Sciatic nerve (tissue), 2 donors: ENCODE results near the gene CHST12. TPM values are rescaled to one million over a fixed set of nuclear protein-coding genes. Genes with fewer than 3 reads are reported as not detected.

Experiments used
- ATAC-seq: fragments of 200-7000 bp; cut with Tn5 transposase; one replicate; pipeline ENCODE4 v1.9.1; 2020; ENCODE audit warnings: mild to moderate bottlenecking, moderate library complexity
- DNase-seq: peaks from one replicate; pipeline ENCODE4 v3.0.0-alpha.2; 2020; ENCODE audit warnings: low spot score
- intact Hi-C: fragments of 100-400 bp; cut with DNase I; formaldehyde crosslinking; loops from one replicate; pipeline ENCODE4 v1.14.2; 2022
- total RNA-seq: library from RNA; stranded (reverse); fragmentation: NEBNext Ultra II Directional; extraction: Animal tissue kit (Norgen Biotek cat#: 25700); gene quantifications from one replicate; pipeline ENCODE4 v1.2.1, GENCODE V29; 2021
- donor health status: DM: no; HTN: no; CAD: no.
- donor health status: DM: no; HTN: no; CAD: no.

Gene CHST12
- total RNA-seq = 30.7 TPM

- DNase-seq (peak; percentile 98), ATAC-seq (peak; percentile 90)
- intact Hi-C loops = no loop called here
Observed at GRCh38 chr7:2403014-2403717, at the start of gene CHST12. CHST12 (plus strand) TSS chr7:2403611; CDS start chr7:2432640, 29,029 bp downstream.

DNA sequence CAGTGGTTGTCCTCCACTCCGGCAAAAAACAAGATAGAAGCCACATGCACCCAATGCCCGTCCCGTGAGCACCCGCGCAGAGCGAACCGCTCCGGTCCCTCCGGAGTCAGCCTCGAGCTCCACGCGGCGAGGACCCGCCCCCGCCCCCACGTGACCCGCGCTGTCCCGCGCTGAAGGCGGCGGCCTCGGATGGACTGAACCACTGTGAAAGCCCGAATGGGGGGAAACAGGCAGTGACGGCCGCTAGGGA, 49.5 kb upstream of the CHST12 start:
- peak; percentile 94 for DNase-seq
- ATAC-seq = peak; percentile 97
- intact Hi-C loops = loop anchor here (10.0 kb wide), 1 partner anchor 1849 kb away; no protein-coding TSS in a partner anchor

DNA sequence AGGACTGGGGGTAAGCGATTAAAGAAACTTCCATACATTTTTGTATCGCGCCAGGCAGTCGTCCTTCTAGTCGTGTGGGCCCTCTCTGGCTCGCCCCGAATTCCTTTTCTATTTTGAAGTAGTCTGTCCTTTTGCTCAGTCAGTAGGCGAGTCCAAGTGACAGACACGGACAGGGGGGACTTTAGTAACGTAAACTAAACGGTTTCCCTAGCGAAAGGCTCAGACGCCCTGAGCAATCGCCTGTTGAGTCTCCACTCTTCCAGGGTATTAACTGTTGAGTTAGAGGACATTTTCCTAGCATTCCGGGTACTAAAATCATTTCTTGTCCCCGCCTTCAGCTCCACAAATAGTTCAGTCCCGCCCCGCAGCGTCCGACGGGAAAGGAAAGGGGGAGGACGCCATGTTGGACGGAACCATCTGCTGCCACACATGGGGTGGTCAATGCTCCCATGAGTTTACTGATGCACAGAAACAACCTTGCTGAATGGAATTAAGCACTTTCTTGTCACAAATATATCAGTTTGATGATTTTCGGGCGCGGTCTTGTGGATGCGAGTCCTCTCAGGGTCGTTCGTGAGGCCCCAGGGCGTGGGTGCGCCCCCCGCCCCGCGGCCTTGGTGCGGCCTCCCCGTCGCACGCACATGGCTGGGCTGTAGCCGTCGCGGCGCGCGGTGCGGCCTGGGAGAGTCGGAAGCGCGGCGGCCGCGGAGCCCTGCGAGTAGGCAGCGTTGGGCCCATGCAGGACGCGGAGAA, 49.0 kb upstream of the CHST12 start, which contains the start of gene EIF3B:
Gene EIF3B, plus strand, starts transcription at position 642 of the 753 bp plus-strand sequence. Its CDS starts 95 bp downstream, at position 737.
- intact Hi-C loops = loop anchor here (10.0 kb wide), 1 partner anchor 1850 kb away; no protein-coding TSS in a partner anchor
- peak; percentile 96 for ATAC-seq

DNA sequence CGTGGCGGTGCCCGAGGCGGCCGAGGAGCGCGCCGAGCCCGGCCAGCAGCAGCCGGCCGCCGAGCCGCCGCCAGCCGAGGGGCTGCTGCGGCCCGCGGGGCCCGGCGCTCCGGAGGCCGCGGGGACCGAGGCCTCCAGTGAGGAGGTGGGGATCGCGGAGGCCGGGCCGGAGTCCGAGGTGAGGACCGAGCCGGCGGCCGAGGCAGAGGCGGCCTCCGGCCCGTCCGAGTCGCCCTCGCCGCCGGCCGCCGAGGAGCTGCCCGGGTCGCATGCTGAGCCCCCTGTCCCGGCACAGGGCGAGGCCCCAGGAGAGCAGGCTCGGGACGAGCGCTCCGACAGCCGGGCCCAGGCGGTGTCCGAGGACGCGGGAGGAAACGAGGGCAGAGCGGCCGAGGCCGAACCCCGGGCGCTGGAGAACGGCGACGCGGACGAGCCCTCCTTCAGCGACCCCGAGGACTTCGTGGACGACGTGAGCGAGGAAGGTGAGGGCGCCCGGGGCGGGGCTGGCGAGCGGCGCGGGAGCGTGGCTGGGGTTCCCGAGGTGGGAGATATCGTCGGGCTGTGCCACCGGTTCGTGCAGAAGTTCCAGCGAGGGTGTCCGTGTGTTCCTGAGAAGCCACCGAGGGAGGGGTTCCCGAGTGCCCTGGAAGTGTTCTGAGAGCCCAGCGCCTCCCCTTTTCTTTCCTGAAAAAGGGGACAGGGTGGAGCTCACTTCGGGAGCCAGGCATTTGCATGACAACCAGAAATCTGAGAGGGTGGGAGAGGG, 48.3 kb upstream of the CHST12 start:
- intact Hi-C loops = loop anchor here (10.0 kb wide), 1 partner anchor 1850 kb away; no protein-coding TSS in a partner anchor
- no peak for ATAC-seq
- DNase-seq = no peak

More for the DNA sequence above, 49.0 kb upstream of the CHST12 start, which contains the start of gene EIF3B:
- DNase-seq = peak; percentile 94

GRCh38 chr7:2355705-2356008, 47.8 kb upstream of the CHST12 start:
- intact Hi-C loops = loop anchor here (10.0 kb wide), 1 partner anchor 1851 kb away; no protein-coding TSS in a partner anchor
- DNase-seq (no peak), ATAC-seq (no peak)

- DNase-seq = no peak
- intact Hi-C loops = loop anchor here (10.0 kb wide), 1 partner anchor 1852 kb away; no protein-coding TSS in a partner anchor
- ATAC-seq = no peak
Observed at GRCh38 chr7:2357165-2357564, 46.2 kb upstream of the CHST12 start.

DNA sequence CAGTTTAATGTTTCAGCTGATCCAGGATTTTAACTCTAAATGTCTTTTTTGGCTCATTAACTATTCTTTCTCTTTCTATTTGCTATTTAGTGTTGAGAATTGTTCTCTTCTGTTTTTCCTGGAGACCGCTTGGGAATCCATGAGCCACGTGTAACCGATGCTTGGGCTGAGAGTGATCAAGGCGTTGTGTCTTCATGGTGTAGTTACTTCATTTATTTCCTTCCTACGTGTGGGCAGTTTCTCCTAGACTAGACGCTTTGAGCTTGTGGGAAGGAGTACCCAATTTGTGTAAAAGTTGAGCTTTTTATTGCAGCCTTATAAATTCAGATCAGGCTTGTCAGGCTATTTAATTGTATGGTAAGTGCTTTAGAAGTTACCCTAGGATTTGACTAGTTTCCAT, 45.8 kb upstream of the CHST12 start:
- intact Hi-C loops = loop anchor here (10.0 kb wide), 1 partner anchor 1853 kb away; no protein-coding TSS in a partner anchor
- DNase-seq (no peak), ATAC-seq (no peak)

GRCh38 chr7:2358968-2359527, 44.4 kb upstream of the CHST12 start:
- intact Hi-C loops = loop anchor here (10.0 kb wide), 1 partner anchor 1854 kb away; no protein-coding TSS in a partner anchor
- no peak for ATAC-seq
- no peak for DNase-seq

DNA sequence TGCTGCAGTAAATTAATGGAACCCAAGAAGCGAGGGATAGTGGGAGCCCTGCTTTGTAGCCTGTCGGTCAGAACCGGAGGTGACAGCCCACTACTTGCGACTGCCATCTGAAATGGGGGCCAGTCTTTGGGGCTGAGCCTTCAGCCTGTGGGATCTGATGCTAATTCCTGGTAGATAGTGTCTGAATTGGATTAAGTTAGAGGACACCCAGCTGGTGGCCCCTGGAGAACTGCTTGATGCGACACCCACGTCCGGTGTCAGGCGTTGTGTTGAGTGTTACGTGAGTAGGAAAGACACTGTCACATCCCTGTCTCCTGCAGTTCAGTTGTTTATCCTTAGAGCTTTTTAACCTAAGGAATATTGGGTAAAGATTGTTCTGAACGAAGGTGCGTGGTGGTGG, 43.8 kb upstream of the CHST12 start:
- ATAC-seq = no peak
- no peak for DNase-seq
- intact Hi-C loops = loop anchor here (10.0 kb wide), 1 partner anchor 1855 kb away; no protein-coding TSS in a partner anchor

DNA sequence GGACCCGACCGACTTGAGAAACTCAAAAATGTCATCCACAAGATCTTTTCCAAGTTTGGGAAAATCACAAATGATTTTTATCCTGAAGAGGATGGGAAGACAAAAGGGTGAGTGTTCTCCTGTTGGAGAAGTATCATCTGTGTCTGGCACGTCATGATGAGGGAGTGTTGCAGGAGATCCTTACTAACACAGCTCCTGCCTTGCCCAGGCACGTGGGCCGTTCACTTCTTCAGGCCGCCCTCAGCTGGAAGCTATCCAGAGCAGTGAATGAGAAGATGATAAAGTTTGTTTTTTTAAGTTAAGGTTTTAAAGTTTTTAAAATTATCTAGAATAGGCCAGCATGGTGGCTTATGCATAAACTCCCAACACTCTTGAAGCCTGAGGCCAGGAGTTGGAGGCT, 42.6 kb upstream of the CHST12 start:
- no peak for ATAC-seq
- intact Hi-C loops = no loop called here
- DNase-seq = no peak

GRCh38 chr7:2362385-2363088, 40.9 kb upstream of the CHST12 start:
- DNase-seq (no peak), ATAC-seq (no peak)
- intact Hi-C loops = no loop called here

DNA sequence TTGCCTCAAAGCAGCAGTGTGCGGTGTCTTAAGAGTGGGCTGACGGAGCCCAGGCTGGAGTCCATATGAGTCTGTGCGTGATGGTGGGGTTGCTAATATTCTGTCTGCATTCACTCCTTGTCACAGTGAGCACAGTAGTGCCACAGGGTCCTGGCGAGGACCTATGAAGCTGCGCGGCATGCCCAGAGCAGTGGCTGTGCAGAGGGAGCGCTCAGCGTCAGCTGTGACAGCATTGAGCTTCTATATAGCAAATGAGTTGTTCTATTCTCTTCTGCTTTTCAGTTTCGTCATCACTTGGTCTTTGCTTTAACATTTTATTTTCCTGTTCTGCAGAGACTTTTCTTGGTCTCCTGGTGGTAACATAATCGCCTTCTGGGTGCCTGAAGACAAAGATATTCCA, 34.3 kb upstream of the CHST12 start:
- no peak for DNase-seq
- intact Hi-C loops = no loop called here
- ATAC-seq = no peak

- no peak for DNase-seq
- no peak for ATAC-seq
- intact Hi-C loops = no loop called here
Observed at GRCh38 chr7:2371329-2371728, 32.1 kb upstream of the CHST12 start.

DNA sequence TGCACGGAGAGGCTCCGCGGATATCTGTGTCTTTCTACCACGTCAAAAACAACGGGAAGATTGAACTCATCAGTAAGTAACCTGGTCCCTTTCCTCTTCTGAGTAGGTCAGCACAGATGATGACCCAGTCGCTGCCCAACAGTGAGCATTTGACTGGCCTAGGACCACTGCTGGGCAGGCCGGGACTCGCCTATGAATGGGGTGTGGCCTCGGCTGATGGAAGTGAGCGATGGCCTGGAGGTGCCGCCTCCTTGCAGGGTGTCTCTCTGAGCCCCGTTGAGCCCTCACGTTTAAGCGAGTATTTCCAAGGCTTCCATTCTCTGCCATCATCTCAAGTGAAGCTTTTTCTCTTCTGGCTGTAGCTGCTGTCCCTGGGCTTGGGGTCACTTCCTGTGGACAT, 30.7 kb upstream of the CHST12 start:
- DNase-seq (no peak), ATAC-seq (no peak)
- intact Hi-C loops = no loop called here

DNA sequence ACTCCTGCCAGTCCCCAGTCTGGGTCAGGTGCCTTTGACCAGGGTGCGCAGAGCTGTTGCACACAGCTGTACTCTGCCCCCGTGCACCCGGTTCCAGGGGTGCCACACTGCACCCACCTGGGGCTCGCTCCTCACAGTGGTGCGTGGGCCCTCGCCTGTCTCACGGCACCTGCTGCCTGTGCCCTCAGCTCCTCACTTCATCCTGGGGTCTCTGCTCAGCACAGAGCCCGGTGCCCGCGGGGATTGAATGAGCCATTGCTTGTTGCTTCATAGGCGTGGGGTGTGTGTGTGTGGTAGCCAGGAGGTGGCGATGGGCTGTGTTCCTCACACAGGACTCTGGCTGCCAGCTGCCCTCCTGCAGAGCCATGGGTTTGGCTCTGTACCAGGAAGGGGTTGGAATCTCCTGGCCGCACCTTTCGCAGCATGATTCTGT, 30.3 kb upstream of the CHST12 start:
- intact Hi-C loops = no loop called here
- ATAC-seq = no peak
- no peak for DNase-seq

DNA sequence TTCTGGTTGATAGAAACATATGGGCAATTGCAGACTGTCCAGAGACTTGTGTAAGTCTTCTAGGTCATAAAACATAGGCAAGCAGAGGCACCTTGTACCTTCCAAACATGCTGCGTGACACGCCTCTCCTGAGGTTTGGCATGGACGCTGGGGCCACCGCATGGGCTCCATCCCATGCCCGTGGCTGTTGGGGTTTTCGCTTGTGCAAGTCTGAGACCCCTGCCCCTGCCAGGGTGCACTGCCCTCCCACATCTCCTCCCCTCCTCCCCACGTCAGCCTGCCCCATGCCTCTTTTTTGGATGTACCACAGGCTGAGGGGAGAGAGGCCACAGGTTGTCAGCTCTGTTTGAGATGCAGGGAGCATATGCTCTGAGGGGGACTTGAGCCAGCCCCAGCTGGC, 29.8 kb upstream of the CHST12 start:
- intact Hi-C loops = no loop called here
- no peak for DNase-seq
- ATAC-seq = no peak

DNA sequence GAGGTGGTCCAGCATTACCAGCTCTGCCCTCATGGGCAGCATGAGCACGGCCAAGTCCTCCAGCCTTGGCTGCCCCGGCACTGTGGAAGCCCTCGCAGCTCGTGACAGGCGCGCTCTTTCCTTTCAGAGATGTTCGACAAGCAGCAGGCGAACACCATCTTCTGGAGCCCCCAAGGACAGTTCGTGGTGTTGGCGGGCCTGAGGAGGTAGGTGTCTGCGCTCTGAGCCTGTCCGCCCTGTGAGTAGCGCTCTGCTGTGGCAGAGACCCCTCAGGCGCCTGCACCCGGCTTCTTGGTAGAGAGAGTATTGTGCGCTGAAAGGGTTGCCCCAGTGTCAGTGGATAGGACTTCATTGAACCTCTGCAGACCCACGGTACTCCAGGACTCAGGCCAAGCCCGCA, 29.0 kb upstream of the CHST12 start:
- DNase-seq (no peak), ATAC-seq (peak; percentile 59)
- intact Hi-C loops = no loop called here

- intact Hi-C loops = no loop called here
- ATAC-seq (peak; percentile 76), DNase-seq (no peak)
Observed at GRCh38 chr7:2374830-2375728, 28.3 kb upstream of the CHST12 start.
